ENCODE results near the gene CEACAM6. TPM values are rescaled to one million over a fixed set of nuclear protein-coding genes. Genes with fewer than 3 reads are reported as not detected.

CEACAM6 gene
- total and polyA plus RNA-seq, 9 of the 15 experiments (the other 6 are each of a cell fraction or from before 2014, with no cell fraction given): 0.24 TPM; not detected in 8

GRCh38 chr19:41706741-41707501 lies 48.4 kb upstream of the CEACAM6 start (continued):
- TF ChIP-seq IRF9 (tag; IDR thresholded peaks at IDR 0.05) (no peak), ARID1B (IDR thresholded peaks at IDR 0.05) (peak; percentile 14; the same call in 1 of the 2 replicates), ZNF407 (IDR thresholded peaks at IDR 0.05; ENCODE audit: low read depth) (no peak), RB1 (IDR thresholded peaks at IDR 0.05; ENCODE audit: low read depth) (peak; percentile 51; the same call in 1 of the 2 replicates), MCM7 (IDR thresholded peaks at IDR 0.05) (no peak), ARID2 (IDR thresholded peaks at IDR 0.05) (0 out of 2 replicates have a peak, but pooled peaks have one; percentile 40), MEIS2 (IDR thresholded peaks at IDR 0.05; ENCODE audit: partially characterized antibody) (no peak), RAD51 (IDR thresholded peaks at IDR 0.05; ENCODE audit: borderline replicate concordance, low read depth) (peak; percentile 26; the same call in 1 of the 2 replicates), TAL1 (IDR thresholded peaks at IDR 0.05) (no peak), PKNOX1 (IDR thresholded peaks at IDR 0.05) (peak; percentile 51; the same call in 1 of the 2 replicates), ATF6 (CRISPR knock-in tag; IDR thresholded peaks at IDR 0.05) (no peak), ZNF551 (CRISPR knock-in tag; IDR thresholded peaks at IDR 0.05) (no peak), PREB (CRISPR knock-in tag; IDR thresholded peaks at IDR 0.05) (no peak), CHD1 (IDR thresholded peaks at IDR 0.05; ENCODE audit: low read length) (no peak), SREBF2 (CRISPR knock-in tag; IDR thresholded peaks at IDR 0.05) (no peak)
